Measurements from ENCODE around the gene HMCN2.

GRCh38 chr9:130337784-130338380 is 72.3 kb downstream of the HMCN2 start:
- TF ChIP-seq CTCF (conservative IDR thresholded peaks at IDR 0.05; ENCODE audit: low read length) (no peak), EZH2phosphoT487 (IDR thresholded peaks at IDR 0.05; ENCODE audit: borderline replicate concordance) (no peak)
